NCI-H446 (cell line): ENCODE results near the gene CAMTA1.

Experiments used
- DNase-seq, 2 experiments: peaks; one replicate each; lab custom pipeline; 2025; lab: John Stamatoyannopoulos, UW

CAMTA1 gene

GRCh38 chr1:7284839-7285435 lies 499.7 kb downstream of the CAMTA1 start:
- no peak for DNase-seq

- DNase-seq, result no peak
Measured at GRCh38 chr1:7285856-7286454, 500.7 kb downstream of the CAMTA1 start.

GRCh38 chr1:7287013-7287412 lies 501.8 kb downstream of the CAMTA1 start:
- DNase-seq, result no peak

GRCh38 chr1:7288992-7289391 lies 503.7 kb downstream of the CAMTA1 start:
- no peak for DNase-seq

GRCh38 chr1:7289694-7290093 lies 504.4 kb downstream of the CAMTA1 start:
- no peak for DNase-seq

GRCh38 chr1:7290971-7291970 lies 506.0 kb downstream of the CAMTA1 start:
- no peak for DNase-seq

GRCh38 chr1:7292036-7292681 lies 506.9 kb downstream of the CAMTA1 start:
- DNase-seq, result no peak

GRCh38 chr1:7292714-7293419 lies 507.6 kb downstream of the CAMTA1 start:
- no peak for DNase-seq

GRCh38 chr1:7293702-7294629 lies 508.7 kb downstream of the CAMTA1 start:
- no peak for DNase-seq

GRCh38 chr1:7294636-7295035 lies 509.4 kb downstream of the CAMTA1 start:
- DNase-seq, result no peak

- no peak for DNase-seq
Measured at GRCh38 chr1:7295946-7296345, 510.7 kb downstream of the CAMTA1 start.

- no peak for DNase-seq
Measured at GRCh38 chr1:7296968-7297367, 511.7 kb downstream of the CAMTA1 start.

- DNase-seq, result no peak
Measured at GRCh38 chr1:7298145-7298544, 512.9 kb downstream of the CAMTA1 start.

GRCh38 chr1:7298749-7299151 lies 513.5 kb downstream of the CAMTA1 start:
- DNase-seq, result no peak

GRCh38 chr1:7299329-7299799 lies 514.1 kb downstream of the CAMTA1 start:
- DNase-seq, result peak in 1 of 2 experiments; percentile 45

GRCh38 chr1:7299994-7300393 lies 514.7 kb downstream of the CAMTA1 start:
- DNase-seq, result no peak

GRCh38 chr1:7300893-7301663 lies 515.8 kb downstream of the CAMTA1 start:
- DNase-seq, result no peak

GRCh38 chr1:7301664-7301981 lies 516.4 kb downstream of the CAMTA1 start:
- no peak for DNase-seq

- DNase-seq, result no peak
Measured at GRCh38 chr1:7302126-7302525, 516.9 kb downstream of the CAMTA1 start.

GRCh38 chr1:7302873-7303272 lies 517.6 kb downstream of the CAMTA1 start:
- DNase-seq, result no peak
